ENCODE data around the gene JARID2.

DNA sequence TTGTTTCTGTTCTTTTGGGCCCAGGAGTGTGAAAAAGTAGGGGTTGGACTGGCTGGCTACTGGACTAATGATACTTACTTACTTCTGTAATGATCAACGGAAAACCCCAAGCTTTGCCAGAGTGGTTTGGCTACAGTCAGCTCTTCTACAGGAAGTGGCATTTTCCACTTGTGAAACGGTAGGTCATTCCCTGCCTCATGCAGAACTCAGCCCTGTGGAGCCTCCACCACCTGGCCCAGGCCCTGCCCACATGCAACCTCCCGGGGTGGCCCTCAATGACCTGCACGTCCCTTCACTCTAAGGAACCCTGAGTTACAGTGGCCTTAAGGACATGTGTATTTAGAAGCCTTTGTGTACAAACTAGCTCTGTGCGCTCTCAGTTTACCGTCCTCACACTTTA lies 276.6 kb downstream of the JARID2 start:
- TF ChIP-seq, protein P1, sequence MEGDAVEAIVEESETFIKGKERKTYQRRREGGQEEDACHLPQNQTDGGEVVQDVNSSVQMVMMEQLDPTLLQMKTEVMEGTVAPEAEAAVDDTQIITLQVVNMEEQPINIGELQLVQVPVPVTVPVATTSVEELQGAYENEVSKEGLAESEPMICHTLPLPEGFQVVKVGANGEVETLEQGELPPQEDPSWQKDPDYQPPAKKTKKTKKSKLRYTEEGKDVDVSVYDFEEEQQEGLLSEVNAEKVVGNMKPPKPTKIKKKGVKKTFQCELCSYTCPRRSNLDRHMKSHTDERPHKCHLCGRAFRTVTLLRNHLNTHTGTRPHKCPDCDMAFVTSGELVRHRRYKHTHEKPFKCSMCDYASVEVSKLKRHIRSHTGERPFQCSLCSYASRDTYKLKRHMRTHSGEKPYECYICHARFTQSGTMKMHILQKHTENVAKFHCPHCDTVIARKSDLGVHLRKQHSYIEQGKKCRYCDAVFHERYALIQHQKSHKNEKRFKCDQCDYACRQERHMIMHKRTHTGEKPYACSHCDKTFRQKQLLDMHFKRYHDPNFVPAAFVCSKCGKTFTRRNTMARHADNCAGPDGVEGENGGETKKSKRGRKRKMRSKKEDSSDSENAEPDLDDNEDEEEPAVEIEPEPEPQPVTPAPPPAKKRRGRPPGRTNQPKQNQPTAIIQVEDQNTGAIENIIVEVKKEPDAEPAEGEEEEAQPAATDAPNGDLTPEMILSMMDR (IDR thresholded peaks at IDR 0.05) = no peak
- TF ChIP-seq POLR2A (IDR thresholded peaks at IDR 0.05) = no peak

Measured in thyroid gland (tissue), 4 donors.